Transverse colon (tissue), 4 donors: Measurements from ENCODE around the gene SYT1.

Experiments used
- CTCF ChIP-seq, 5 experiments: fragments of 200-600 bp in 3 of 5; fragments of 450-650 bp in 2 of 5; sonication (generic) in 3 of 5; IDR thresholded peaks; 1 replicate in 2 of 5; 2 replicates in 3 of 5; pipeline ENCODE4 v1.5.1; 2016 to 2017; ENCODE audit warnings: antibody characterized with exemption in 5 of 5, inconsistent platforms in 3 of 5, mild to moderate bottlenecking in 2 of 5, moderate library complexity in 1 of 5
- EP300 ChIP-seq: sonication (generic); formaldehyde crosslinking; IDR thresholded peaks from one replicate; pipeline ENCODE4 v1.6.1; 2017; ENCODE audit warnings: antibody characterized with exemption, low read depth
- POLR2A ChIP-seq: fragments of 450-650 bp; IDR thresholded peaks from one replicate; pipeline ENCODE4 v1.6.1; 2016; ENCODE audit warnings: antibody characterized with exemption, mild to moderate bottlenecking, moderate library complexity
- POLR2AphosphoS5 ChIP-seq, 3 donors: sonication (generic); formaldehyde crosslinking; IDR thresholded peaks; one replicate each; pipeline ENCODE4 v1.6.1; 2016; ENCODE audit warnings: antibody characterized with exemption in 3 of 3

GRCh38 chr12:78885466-78885865 is 20.9 kb downstream of the SYT1 start:
- TF ChIP-seq CTCF (IDR thresholded peaks at IDR 0.05): no peak
- TF ChIP-seq POLR2A: no peak
- no peak for TF ChIP-seq EP300
- TF ChIP-seq POLR2AphosphoS5 (IDR thresholded peaks at IDR 0.05): no peak
